Measurements from ENCODE around the gene EMILIN2.
A peak's percentile ranks its signal among the peaks of the same experiment; 100 is the strongest.
"Not testable (repeated sequence)": the region's sequence is repeated elsewhere in the genome, so short reads cannot be mapped to it uniquely, and the experiment has no call there.

Gene EMILIN2

DNA sequence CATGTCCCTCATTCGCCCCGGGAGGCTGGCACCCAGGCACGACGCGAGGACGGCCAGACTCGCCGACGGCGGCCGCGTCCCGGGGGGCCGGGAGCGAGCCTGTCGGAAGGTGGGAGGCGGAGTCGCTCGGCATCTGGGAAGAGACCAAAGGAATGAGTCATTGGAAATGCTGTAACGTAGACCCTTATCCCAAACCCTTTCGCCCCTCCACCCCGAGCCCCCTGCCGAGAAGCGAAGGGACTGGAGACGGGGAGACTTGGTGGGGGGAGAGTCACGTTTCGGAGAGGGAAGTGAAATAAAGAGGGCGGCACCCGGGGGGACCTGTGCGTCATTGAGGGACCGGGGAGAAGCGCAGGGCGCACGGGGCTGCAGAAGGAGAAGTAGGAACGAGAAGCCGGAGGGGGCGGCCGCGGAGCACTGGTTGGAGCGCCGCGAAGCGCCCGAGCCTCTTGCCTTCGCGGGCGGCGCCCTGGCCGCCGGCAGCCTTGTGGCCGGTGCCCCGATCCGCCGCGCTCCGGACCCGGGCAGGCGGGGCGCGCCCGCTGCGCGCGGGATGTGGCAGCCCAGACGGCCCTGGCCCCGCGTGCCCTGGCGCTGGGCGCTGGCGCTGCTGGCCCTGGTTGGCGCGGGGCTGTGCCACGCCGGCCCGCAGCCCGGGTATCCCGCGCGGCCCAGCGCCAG lies at the start of gene EMILIN2:
Gene EMILIN2 (plus strand): TSS at position 371 of the 681 bp plus-strand sequence. CDS start 183 bp downstream, at position 554.
- DNase-seq (ENCODE audit: low spot score) = peak; percentile 57

- no peak for DNase-seq (ENCODE audit: low spot score)
Observed at GRCh38 chr18:2797951-2798350, 48.9 kb upstream of the EMILIN2 start.

- no peak for DNase-seq (ENCODE audit: low spot score)
Observed at GRCh38 chr18:2799369-2799768, 47.4 kb upstream of the EMILIN2 start.

DNA sequence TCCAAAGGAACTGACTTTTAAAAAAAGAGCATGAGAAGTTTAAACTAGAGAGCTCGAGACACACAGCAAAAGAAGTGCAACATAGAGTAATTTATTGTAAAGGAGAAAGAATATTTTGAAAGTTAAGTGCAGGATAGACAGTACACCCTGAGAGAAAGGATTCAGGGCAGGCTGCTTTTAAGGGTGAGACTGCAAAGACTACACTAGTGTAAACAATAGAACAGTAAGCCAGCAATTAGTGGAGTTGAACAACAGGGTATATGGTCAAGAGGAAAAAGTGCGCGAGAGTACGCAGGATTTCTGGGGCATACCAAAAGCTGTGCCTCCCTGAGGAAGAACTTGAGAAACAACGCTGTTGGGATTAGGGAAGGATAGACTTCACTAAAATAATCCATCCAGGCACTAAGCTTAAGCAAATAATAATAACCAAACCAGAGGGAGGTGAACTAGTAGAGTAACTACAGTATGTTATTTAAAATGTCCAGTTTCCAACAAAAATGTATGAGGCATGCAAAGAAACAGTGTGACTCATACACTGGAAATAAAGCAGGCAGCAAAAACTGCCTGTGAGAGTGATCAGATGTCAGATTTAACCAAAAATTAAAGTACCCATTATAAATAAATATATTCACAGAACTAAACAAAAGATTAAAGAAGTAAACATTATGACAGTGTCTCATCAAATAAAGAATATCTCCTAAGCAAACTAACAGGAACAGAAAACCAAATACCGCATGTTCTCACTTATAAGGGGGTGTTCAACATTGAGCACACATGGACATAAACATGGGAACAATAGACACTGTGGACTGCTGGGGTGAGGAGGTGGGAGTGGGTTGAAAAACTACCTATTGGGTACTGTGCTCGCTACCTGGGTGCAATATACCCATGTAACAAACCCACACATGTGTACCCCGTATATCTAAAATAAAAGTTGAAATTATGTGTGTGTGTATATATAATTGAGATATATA lies 40.5 kb upstream of the EMILIN2 start:
- no peak for DNase-seq (ENCODE audit: low spot score)

DNA sequence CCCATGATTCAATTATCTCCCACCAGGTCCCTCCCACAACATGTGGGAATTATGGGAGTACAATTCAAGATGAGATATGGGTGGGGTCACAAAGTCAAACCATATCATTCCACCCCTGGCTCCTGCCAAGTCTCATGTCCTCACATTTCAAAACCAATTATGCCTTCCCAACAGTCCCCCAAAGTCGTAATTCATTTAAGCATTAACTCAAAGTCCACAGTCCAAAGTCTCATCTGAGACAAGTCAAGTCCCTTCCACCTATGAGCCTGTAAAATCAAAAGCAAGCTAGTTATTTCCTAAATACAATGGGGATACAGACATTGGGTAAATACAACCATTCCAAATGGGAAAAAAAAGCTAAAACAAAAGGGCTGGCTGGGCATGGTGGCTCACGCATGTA lies 38.2 kb upstream of the EMILIN2 start:
- DNase-seq (ENCODE audit: low spot score) = not testable (repeated sequence)

DNA sequence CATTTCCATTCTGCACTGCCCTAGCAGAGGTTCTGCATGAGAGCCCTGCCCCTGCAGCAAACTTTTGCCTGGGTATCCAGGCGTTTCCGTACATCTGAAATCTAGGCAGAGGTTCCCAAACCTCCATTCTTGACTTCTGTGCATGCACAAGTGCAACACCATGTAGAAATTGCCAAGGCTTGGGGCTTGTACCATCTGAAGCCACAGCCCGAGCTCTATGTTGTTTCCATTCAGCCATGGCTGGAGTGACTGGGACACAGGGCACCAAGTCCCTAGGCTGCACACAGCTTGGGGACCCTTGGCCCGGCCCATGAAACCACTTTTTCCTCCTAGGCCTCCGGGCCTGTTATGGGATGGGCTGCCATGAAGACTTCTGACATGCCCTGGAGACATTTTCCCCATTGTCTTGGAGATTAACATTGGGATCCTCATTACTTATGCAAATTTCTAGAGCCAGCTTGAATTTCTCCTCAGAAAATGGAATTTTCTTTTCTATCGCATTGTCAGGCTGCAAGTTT lies 37.1 kb upstream of the EMILIN2 start:
- DNase-seq (ENCODE audit: low spot score) = not testable (repeated sequence)

DNA sequence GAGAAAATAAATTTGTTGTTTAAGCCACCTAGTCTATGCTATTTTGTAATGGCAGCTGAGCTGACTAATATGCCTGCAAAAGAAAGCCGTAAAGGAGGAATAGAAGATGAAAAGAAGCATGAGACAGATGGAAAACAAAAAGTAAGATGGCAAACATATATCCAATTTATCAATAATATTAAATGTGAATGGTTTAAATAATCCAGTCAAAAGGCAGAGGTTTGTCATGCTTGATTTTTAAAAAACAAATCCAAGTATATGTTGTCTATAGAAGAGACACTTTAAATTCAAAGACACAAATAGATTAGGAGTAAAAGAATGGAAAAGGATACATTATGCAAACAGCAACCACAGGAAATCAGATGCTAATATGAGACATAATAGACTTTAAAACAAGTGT lies 35.4 kb upstream of the EMILIN2 start:
- no peak for DNase-seq (ENCODE audit: low spot score)

DNA sequence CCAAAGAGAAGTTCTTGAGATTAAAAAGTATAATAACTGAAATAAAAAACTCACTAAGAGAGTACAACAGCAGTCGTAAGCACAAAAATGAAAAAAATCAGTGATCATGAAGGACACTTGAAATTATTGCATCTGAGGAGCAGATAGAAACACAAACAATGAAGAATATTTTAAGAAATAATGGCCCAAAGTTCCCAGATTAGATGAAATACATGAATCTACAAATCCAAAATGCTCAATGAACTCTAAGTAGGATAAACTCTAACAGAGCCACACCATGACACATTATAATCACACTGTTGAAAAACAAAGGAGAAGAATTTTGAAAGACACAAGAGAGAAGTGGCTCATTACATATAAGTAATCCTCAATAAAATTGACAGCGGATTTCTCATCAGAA lies 31.9 kb upstream of the EMILIN2 start:
- no peak for DNase-seq (ENCODE audit: low spot score)

- DNase-seq (ENCODE audit: low spot score) = no peak
Observed at GRCh38 chr18:2818281-2818680, 28.5 kb upstream of the EMILIN2 start.

DNA sequence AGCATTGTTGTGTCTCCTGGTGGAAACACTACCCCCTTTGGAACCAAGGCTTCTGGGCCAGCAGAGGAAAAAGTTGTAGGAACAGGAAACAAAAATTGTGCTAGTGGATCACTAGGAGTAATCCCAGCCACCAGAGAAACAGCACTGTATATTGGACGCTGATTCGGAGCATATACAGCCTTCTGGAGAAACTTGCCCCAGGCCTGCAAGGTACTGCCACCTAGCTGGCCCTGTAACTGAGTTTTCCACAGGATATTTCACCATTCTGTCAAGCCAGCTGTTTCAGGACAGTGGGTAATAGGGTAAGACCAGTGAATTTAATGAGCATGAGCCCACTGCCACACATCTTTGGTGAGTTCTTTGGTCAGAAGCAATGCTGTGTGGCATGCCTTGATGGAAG lies 25.1 kb upstream of the EMILIN2 start:
- no peak for DNase-seq (ENCODE audit: low spot score)

- DNase-seq (ENCODE audit: low spot score) = no peak
Observed at GRCh38 chr18:2822213-2822921, 24.4 kb upstream of the EMILIN2 start.

- DNase-seq (ENCODE audit: low spot score) = no peak
Observed at GRCh38 chr18:2823202-2823601, 23.6 kb upstream of the EMILIN2 start.

GRCh38 chr18:2823966-2824365 lies 22.8 kb upstream of the EMILIN2 start:
- DNase-seq (ENCODE audit: low spot score) = no peak

GRCh38 chr18:2824865-2825264 lies 21.9 kb upstream of the EMILIN2 start:
- no peak for DNase-seq (ENCODE audit: low spot score)

DNA sequence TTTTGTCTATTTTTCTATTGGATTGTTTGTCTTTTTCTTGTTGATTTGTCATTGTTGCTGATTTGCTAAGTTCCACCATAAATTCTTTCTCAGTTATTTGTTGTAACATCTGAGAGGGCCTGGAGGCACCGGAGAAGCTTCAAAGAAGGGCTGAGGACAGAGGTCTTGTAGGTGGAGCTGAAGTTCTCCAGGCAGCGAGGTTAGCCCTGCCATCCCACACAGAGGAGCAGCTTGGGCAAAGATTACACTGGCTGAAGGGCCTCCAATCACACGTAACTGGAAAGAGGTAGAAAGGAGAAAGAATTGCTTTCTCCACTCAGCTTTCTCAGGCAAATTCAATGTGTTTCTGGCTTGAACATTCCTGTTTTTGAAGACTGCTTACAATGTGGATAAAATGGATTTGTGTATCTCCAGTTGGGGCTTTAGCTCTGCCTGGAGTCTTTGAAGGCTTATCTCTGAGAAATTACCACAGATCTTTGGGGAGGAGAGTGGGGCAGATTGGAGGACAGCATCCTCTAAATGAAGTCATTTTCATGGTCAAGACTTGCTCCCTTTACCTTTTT lies 21.1 kb upstream of the EMILIN2 start:
- no peak for DNase-seq (ENCODE audit: low spot score)

GRCh38 chr18:2826581-2826980 lies 20.2 kb upstream of the EMILIN2 start:
- DNase-seq (ENCODE audit: low spot score) = no peak

GRCh38 chr18:2827061-2827460 lies 19.7 kb upstream of the EMILIN2 start:
- DNase-seq (ENCODE audit: low spot score) = no peak

DNA sequence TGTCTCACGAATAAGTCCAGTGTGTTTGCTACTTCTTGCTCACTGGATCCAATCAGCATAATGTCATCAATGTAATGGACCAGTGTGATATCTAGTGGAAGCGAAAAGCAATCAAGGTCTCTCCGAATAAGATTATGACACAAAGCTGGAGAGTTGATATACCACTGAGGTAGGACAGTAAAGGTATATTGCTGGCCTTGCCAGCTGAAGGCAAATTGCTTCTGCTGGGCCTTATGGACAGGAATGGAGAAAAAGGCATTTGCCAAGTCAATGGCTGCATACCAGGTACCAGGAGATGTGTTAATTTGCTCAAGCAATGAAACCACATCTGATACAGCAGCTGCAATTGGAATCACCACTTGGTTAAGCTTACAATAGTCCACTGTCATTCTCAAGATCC lies 10.7 kb upstream of the EMILIN2 start:
- not testable (repeated sequence) for DNase-seq (ENCODE audit: low spot score)

DNA sequence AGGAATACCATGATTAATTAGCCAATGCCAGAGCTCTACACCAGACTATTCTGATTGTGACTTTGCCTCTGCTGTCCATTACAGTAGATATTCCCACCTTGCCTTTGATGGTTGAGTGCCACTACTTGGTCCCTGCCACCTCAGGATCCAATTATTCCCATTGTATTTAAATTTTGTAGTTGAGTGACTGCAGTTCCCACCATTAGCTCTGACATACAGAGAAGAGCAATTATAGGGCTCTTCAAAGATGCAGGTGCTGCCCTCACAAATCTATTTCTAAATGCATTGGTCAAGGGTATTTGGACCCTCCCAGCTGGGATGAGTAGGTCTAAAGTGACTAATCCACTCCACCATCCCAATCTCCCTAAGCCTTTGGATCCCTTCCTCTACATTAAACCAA lies 9.5 kb upstream of the EMILIN2 start:
- DNase-seq (ENCODE audit: low spot score) = not testable (repeated sequence)

- no peak for DNase-seq (ENCODE audit: low spot score)
Observed at GRCh38 chr18:2839202-2839601, 7.6 kb upstream of the EMILIN2 start.

DNA sequence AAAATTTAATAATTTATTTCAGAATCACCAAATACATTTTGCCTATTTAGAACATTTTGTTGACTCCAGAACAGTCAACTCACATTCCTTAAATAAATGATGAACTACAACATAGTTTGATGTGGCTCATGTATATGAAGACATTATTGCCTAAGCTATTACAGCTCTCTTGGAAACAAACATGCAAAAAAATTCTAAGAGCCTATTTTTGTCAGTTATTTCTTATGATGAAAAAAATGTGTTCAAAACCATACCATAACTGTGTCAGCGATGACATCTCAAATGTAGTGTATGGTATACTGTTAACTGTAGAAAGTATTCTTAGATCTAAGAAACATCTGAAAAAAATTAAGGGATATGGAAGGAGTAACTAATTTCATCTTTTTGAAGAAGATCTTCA lies 6.3 kb upstream of the EMILIN2 start:
- DNase-seq (ENCODE audit: low spot score) = no peak

GRCh38 chr18:2843146-2843545 lies 3.7 kb upstream of the EMILIN2 start:
- no peak for DNase-seq (ENCODE audit: low spot score)
